Body of pancreas (tissue), 4 donors: ENCODE data around the gene RPP30. TPM values are rescaled to one million over a fixed set of nuclear protein-coding genes. Genes with fewer than 3 reads are reported as not detected.

Experiments
- ATAC-seq: fragments of 150-250 bp; one replicate; pipeline ENCODE4 v1.9.1; 2016
- DNase-seq, 4 donors: peaks; one replicate each; pipeline ENCODE4 v3.0.0-alpha.2; 2019
- H3K27ac ChIP-seq, 4 donors: fragments of 200-600 bp; sonication (generic); 1 replicate in 3 of 4; 2 replicates in 1 of 4; pipeline versions ENCODE4 v1.5.1 to v1.6.1; 2016 to 2019; ENCODE audit warnings: mild to moderate bottlenecking in 1 of 4, mixed read lengths in 1 of 4, moderate library complexity in 1 of 4
- H3K27me3 ChIP-seq, 2 donors: fragments of 200-600 bp; sonication (generic); one replicate each; pipeline ENCODE4 v1.6.0; 2016; ENCODE audit warnings: mild to moderate bottlenecking in 1 of 2
- H3K36me3 ChIP-seq, 2 donors: fragments of 200-600 bp; sonication (generic); replicated peaks in 1 of 2; 2 replicates each; pipeline ENCODE4 v1.5.1; 2016; ENCODE audit warnings: low read depth in 2 of 2; ENCODE audit not compliant: insufficient read depth in 1 of 2
- H3K4me1 ChIP-seq: fragments of 200-600 bp; sonication (generic); one replicate; pipeline ENCODE4 v1.6.0; 2016
- H3K4me3 ChIP-seq, 2 donors: fragments of 200-600 bp; sonication (generic); 1 replicate in 1 of 2; 2 replicates in 1 of 2; pipeline ENCODE4 v1.5.1; 2016 to 2019
- H3K9me3 ChIP-seq, 3 donors: fragments of 200-600 bp; sonication (generic); 1 replicate in 2 of 3; 2 replicates in 1 of 3; pipeline ENCODE4 v1.5.1; 2016
- CTCF ChIP-seq, 7 experiments: fragments of 450-650 bp in 4 of 7; fragments of 200-600 bp in 3 of 7; sonication (generic) in 3 of 7; IDR thresholded peaks; one replicate each; pipeline ENCODE4 v1.5.1; 2016 to 2019; ENCODE audit warnings: antibody characterized with exemption in 7 of 7
- POLR2A ChIP-seq, 3 donors: fragments of 450-650 bp; IDR thresholded peaks; one replicate each; pipeline ENCODE4 v1.6.1; 2016; ENCODE audit warnings: antibody characterized with exemption in 3 of 3, mild to moderate bottlenecking in 2 of 3
- WGBS, 2 donors: methylation state at CpG; one replicate each; pipeline ENCODE4 v1.1.5; 2017; 5-methylcytosine and 5-hydroxymethylcytosine counted together
- intact Hi-C: fragments of 100-400 bp; cut with DNase I; formaldehyde crosslinking; loops from one replicate; pipeline ENCODE4 v1.15.1; 2023
- total RNA-seq, 2 donors: library from RNA; depleted of rRNA; stranded (reverse); fragments of >200 nt; gene quantifications; one replicate each; pipeline ENCODE4 v1.1.0, GENCODE V29; 2016

The RPP30 gene
- total RNA-seq, result 10 to 100 TPM; 13.5 to 22.8 TPM

GRCh38 chr10:90871766-90872647 lies at the start of gene RPP30:
TSS of gene RPP30 (plus strand) at chr10:90871974. CDS start at chr10:90871987, 13 bp downstream.
- 0 to 1% methylated on average over 24 to 43 of the region's 43 CpGs for WGBS, 2 donors
- intact Hi-C loops, result no loop called here
- Histone ChIP-seq H3K4me1 (peaks cover 19% of the 10 kb centered on the region), H3K4me3 (peak within 1 kb of the TSS; percentile 56 to 78), H3K27ac (peak within 1 kb of the TSS in 3 of 4 donors; percentile 48 to 63 (median 53)), H3K9me3 (no peaks in the 10 kb centered on the region), H3K36me3 (no peaks in the 10 kb centered on the region), H3K27me3 (no peaks in the 10 kb centered on the region)
- ATAC-seq (peak; percentile 98), DNase-seq (peak; percentile 79 to 88 (median 82))
- TF ChIP-seq CTCF (IDR thresholded peaks at IDR 0.05) (peak in 2 of 7 experiments; percentile 7 to 14), POLR2A (IDR thresholded peaks at IDR 0.05) (peak in 2 of 3 donors; percentile 51 to 53)

- H3K9me3 ChIP-seq, result peaks cover 0 to 8% (median 0%) of the 10 kb centered on the region in 3 donors
- H3K36me3 ChIP-seq, result no peaks in the 10 kb centered on the region
- ATAC-seq, result no peak
- intact Hi-C loops, result no loop called here
- no peak overlapping the region for H3K4me3 ChIP-seq
- WGBS, 2 donors, result 71 to 100% methylated on average over 1 of the region's 1 CpG
- no peak overlapping the region for H3K27ac ChIP-seq
- DNase-seq, result no peak
- TF ChIP-seq CTCF (IDR thresholded peaks at IDR 0.05), result no peak
- no peak for TF ChIP-seq POLR2A (IDR thresholded peaks at IDR 0.05)
- H3K27me3 ChIP-seq, result no peaks in the 10 kb centered on the region
- no peaks in the 10 kb centered on the region for H3K4me1 ChIP-seq
Measured at GRCh38 chr10:90822508-90822907, 49.3 kb upstream of the RPP30 start.

GRCh38 chr10:90832111-90832510 lies 39.7 kb upstream of the RPP30 start:
- no peak for TF ChIP-seq CTCF (IDR thresholded peaks at IDR 0.05)
- no peak for TF ChIP-seq POLR2A (IDR thresholded peaks at IDR 0.05)
- DNase-seq, result no peak
- Histone ChIP-seq H3K27me3 (no peaks in the 10 kb centered on the region), H3K27ac (no peak overlapping the region), H3K36me3 (no peaks in the 10 kb centered on the region), H3K9me3 (no peaks in the 10 kb centered on the region), H3K4me1 (no peaks in the 10 kb centered on the region), H3K4me3 (no peak overlapping the region)
- intact Hi-C loops, result no loop called here
- 85 to 100% methylated on average over 2 to 15 of the region's 17 CpGs for WGBS, 2 donors
- no peak for ATAC-seq

- no peaks in the 10 kb centered on the region for H3K27me3 ChIP-seq
- intact Hi-C loops, result no loop called here
- no peak overlapping the region for H3K4me3 ChIP-seq
- no peak for TF ChIP-seq CTCF (IDR thresholded peaks at IDR 0.05)
- TF ChIP-seq POLR2A (IDR thresholded peaks at IDR 0.05), result no peak
- 69% methylated on average over 3 of the region's 3 CpGs for WGBS, 2 donors
- H3K27ac ChIP-seq, result no peak overlapping the region
- H3K9me3 ChIP-seq, result no peaks in the 10 kb centered on the region
- ATAC-seq (no peak), DNase-seq (no peak)
- no peaks in the 10 kb centered on the region for H3K36me3 ChIP-seq
- H3K4me1 ChIP-seq, result no peaks in the 10 kb centered on the region
Measured at GRCh38 chr10:90834326-90834725, 37.4 kb upstream of the RPP30 start.
